ENCODE results near the gene STK39. TPM values are rescaled to one million over a fixed set of nuclear protein-coding genes. Genes with fewer than 3 reads are reported as not detected.

The STK39 gene
- total and polyA plus RNA-seq, 2 donors from 2014 or later: 15.9 to 27.1 TPM

DNA sequence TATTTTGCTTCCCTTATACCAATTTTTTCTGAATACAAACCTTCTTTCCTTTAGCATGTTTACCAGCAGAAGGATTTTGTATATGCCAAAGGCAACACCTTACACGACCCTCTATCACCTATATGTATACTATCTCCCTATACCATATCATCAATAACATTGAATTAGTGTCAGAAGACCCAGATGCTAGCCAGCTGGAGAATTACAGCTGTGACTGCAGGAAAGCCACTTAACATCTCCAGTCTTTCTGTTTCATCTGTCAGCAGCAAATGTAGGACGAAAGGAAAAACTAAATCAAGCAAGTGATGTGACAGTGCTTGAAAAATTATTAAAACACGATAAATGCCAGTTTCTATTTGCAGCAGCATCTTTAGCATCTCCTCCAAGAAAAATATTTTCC, 193.7 kb downstream of the STK39 start:
- TF ChIP-seq, protein P1, sequence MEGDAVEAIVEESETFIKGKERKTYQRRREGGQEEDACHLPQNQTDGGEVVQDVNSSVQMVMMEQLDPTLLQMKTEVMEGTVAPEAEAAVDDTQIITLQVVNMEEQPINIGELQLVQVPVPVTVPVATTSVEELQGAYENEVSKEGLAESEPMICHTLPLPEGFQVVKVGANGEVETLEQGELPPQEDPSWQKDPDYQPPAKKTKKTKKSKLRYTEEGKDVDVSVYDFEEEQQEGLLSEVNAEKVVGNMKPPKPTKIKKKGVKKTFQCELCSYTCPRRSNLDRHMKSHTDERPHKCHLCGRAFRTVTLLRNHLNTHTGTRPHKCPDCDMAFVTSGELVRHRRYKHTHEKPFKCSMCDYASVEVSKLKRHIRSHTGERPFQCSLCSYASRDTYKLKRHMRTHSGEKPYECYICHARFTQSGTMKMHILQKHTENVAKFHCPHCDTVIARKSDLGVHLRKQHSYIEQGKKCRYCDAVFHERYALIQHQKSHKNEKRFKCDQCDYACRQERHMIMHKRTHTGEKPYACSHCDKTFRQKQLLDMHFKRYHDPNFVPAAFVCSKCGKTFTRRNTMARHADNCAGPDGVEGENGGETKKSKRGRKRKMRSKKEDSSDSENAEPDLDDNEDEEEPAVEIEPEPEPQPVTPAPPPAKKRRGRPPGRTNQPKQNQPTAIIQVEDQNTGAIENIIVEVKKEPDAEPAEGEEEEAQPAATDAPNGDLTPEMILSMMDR (IDR thresholded peaks at IDR 0.05; ENCODE audit: borderline replicate concordance, extremely low read depth, insufficient read depth): no peak
- H3K27ac ChIP-seq (ENCODE audit: low read depth in 2 of 2, low read length in 2 of 2): no peak overlapping the region
- FAIRE-seq: no peak

DNA sequence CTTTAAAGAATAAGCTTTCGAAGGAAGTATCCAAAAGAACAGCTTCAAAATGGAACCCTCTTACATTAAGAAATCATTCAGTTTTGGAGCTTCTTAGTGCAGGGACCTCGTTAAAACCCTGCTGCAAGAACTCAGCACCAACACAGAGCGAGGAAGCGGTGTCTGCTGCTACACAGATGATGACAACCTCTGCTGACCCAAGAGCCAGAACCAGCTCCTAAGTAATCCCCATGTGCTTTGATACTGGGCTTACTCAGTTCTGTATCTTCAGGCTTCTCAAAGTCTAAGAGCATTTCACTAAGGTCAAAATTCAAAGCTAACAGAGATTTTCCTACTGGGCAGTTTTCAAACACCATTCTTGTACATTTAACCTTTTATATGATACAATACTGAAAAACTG, 194.6 kb downstream of the STK39 start:
- no peak for FAIRE-seq
- H3K4me3 ChIP-seq (ENCODE audit: low read length in 3 of 3): no peak overlapping the region
- no peaks in the 10 kb centered on the region for H3K9me3 ChIP-seq (ENCODE audit: control insufficient read depth in 2 of 3, insufficient read depth in 1 of 3, low read length in 3 of 3)
- TF ChIP-seq, protein P1 (IDR thresholded peaks at IDR 0.05; ENCODE audit: borderline replicate concordance, extremely low read depth, insufficient read depth): no peak
- no peak overlapping the region for H3K9ac ChIP-seq (ENCODE audit: low read length in 3 of 3)
- intact Hi-C loops (cut with DNase I): no loop called here
- no peak for DNase-seq
- H3K27ac ChIP-seq (ENCODE audit: low read depth in 2 of 2, low read length in 2 of 2): no peak overlapping the region
- no peaks in the 10 kb centered on the region for H3K27me3 ChIP-seq (ENCODE audit: control insufficient read depth, insufficient read depth, low read length)
- no peaks in the 10 kb centered on the region for H3K4me1 ChIP-seq (ENCODE audit: control insufficient read depth in 2 of 3, insufficient read depth in 2 of 3, low read depth in 1 of 3, low read length in 3 of 3)
- no peaks in the 10 kb centered on the region for H3K36me3 ChIP-seq (ENCODE audit: control insufficient read depth in 2 of 3, insufficient read depth in 3 of 3, low read length in 3 of 3)

More for the DNA sequence above, 193.7 kb downstream of the STK39 start:
- Histone ChIP-seq H3K4me3 (ENCODE audit: low read length in 3 of 3) (no peak overlapping the region), H3K9me3 (ENCODE audit: control insufficient read depth in 2 of 3, insufficient read depth in 1 of 3, low read length in 3 of 3) (no peaks in the 10 kb centered on the region), H3K27me3 (ENCODE audit: control insufficient read depth, insufficient read depth, low read length) (no peaks in the 10 kb centered on the region), H3K9ac (ENCODE audit: low read length in 3 of 3) (no peak overlapping the region), H3K4me1 (ENCODE audit: control insufficient read depth in 2 of 3, insufficient read depth in 2 of 3, low read depth in 1 of 3, low read length in 3 of 3) (no peaks in the 10 kb centered on the region), H3K36me3 (ENCODE audit: control insufficient read depth in 2 of 3, insufficient read depth in 3 of 3, low read length in 3 of 3) (no peaks in the 10 kb centered on the region)
- no peak for DNase-seq
- intact Hi-C loops (cut with DNase I): no loop called here

DNA sequence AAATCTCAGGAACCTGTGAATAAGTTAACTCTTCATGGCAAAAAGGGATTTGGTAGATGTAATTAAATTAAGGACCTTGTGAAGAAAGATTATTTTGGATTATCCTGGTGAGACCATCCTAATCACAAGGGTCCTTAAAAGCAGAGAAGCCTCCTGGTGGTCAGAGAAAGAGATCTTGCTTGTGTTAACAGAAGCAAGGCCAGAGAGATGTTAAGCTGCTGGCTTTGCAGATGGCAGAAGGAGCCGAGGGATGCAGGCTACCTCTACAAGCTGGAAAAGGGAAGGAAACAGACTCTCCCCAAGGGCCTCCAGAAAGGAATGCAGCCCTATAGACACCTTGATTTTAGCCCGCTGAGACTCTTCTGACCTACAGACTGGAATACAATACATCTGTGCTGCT, 197.0 kb downstream of the STK39 start:
- H3K27me3 ChIP-seq (ENCODE audit: control insufficient read depth, insufficient read depth, low read length): no peaks in the 10 kb centered on the region
- no peak overlapping the region for H3K4me3 ChIP-seq (ENCODE audit: low read length in 3 of 3)
- H3K9me3 ChIP-seq (ENCODE audit: control insufficient read depth in 2 of 3, insufficient read depth in 1 of 3, low read length in 3 of 3): no peaks in the 10 kb centered on the region
- intact Hi-C loops (cut with DNase I): no loop called here
- H3K27ac ChIP-seq (ENCODE audit: low read depth in 2 of 2, low read length in 2 of 2): no peak overlapping the region
- H3K36me3 ChIP-seq (ENCODE audit: control insufficient read depth in 2 of 3, insufficient read depth in 3 of 3, low read length in 3 of 3): no peaks in the 10 kb centered on the region
- TF ChIP-seq, protein P1 (IDR thresholded peaks at IDR 0.05; ENCODE audit: borderline replicate concordance, extremely low read depth, insufficient read depth): no peak
- FAIRE-seq (no peak), DNase-seq (no peak)
- H3K4me1 ChIP-seq (ENCODE audit: control insufficient read depth in 2 of 3, insufficient read depth in 2 of 3, low read depth in 1 of 3, low read length in 3 of 3): no peaks in the 10 kb centered on the region
- no peak overlapping the region for H3K9ac ChIP-seq (ENCODE audit: low read length in 3 of 3)

DNA sequence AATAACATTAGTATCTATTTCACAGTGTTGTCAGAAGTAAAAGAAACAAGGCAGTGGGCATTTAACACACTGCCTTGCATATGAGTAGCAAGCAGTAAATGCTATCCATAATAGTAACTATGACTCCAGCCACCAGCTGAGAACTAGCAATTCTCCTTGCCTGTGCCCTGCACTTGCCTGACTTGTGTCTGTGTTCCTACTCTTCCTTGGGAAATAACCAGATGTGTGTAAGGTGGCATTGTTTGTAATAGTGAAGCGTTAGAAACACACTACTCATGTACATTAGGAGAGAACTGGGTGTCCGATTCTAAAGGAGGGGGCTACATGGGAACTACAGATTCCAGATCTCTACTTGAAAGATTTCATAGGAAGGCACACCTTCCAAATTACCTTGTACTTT, 197.8 kb downstream of the STK39 start:
- Histone ChIP-seq H3K9me3 (ENCODE audit: control insufficient read depth in 2 of 3, insufficient read depth in 1 of 3, low read length in 3 of 3) (no peaks in the 10 kb centered on the region), H3K4me1 (ENCODE audit: control insufficient read depth in 2 of 3, insufficient read depth in 2 of 3, low read depth in 1 of 3, low read length in 3 of 3) (no peaks in the 10 kb centered on the region), H3K36me3 (ENCODE audit: control insufficient read depth in 2 of 3, insufficient read depth in 3 of 3, low read length in 3 of 3) (no peaks in the 10 kb centered on the region), H3K27ac (ENCODE audit: low read depth in 2 of 2, low read length in 2 of 2) (no peak overlapping the region), H3K27me3 (ENCODE audit: control insufficient read depth, insufficient read depth, low read length) (no peaks in the 10 kb centered on the region), H3K9ac (ENCODE audit: low read length in 3 of 3) (no peak overlapping the region), H3K4me3 (ENCODE audit: low read length in 3 of 3) (no peak overlapping the region)
- TF ChIP-seq, protein P1 (IDR thresholded peaks at IDR 0.05; ENCODE audit: borderline replicate concordance, extremely low read depth, insufficient read depth): no peak
- intact Hi-C loops (cut with DNase I): no loop called here
- no peak for DNase-seq
- FAIRE-seq: no peak

Measured in kidney (tissue), 14 donors.